ENCODE results near the gene XPR1. TPM values are rescaled to one million over a fixed set of nuclear protein-coding genes. Genes with fewer than 3 reads are reported as not detected.

Gene XPR1
- total RNA-seq, 1 experiment from 2014 or later = 39.7 TPM

DNA sequence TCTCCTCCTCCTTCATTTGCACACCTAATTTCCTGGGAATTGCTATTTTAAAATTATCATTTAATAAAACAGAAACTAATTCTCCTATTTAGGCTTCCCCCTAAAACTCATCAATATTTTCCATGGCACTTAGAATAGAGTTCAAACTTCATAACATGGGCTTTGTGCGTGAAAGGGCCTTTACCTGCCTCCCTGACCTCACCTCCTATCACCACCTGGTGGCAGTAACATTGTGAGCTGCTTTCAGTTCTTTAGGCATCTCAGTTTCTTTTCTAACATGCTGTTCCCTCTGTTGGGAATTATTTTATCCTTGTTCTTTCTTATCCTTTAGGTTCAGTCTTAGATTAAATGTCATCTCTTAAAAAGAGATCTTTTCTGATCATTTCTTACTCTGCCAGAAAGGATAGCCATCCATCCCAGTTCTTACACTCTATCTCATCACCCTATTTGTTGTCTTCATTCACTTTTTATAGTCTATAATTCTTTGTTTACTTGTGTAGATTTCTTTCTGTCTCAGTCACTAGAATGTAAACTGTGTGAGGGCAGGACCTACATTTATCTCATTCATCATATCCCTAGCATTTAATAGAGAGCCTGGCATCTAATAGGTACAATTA is 147.1 kb downstream of the XPR1 start:
- ChIA-PET POLR2A (interaction anchor here (0.7 to 1.5 kb wide), 4 partner anchors 83 to 266 kb away, joined by 3 to 5 read pairs (median 3); no protein-coding TSS in a partner anchor), CTCF (interaction anchor here (0.5 to 3.4 kb wide), 11 partner anchors 9 to 333 kb away, joined by 3 to 19 read pairs (median 4); no protein-coding TSS in a partner anchor)
- Mint-ChIP-seq H3K4me1 (ENCODE audit: insufficient read depth, unreplicated experiment) (peaks cover 9% of the 10 kb centered on the region), H3K27ac (ENCODE audit: low read depth, unreplicated experiment) (no peak overlapping the region), H3K4me3 (ENCODE audit: unreplicated experiment) (no peak overlapping the region), H3K27me3 (ENCODE audit: insufficient read depth, unreplicated experiment) (no peaks in the 10 kb centered on the region), H3K36me3 (ENCODE audit: insufficient read depth, unreplicated experiment) (no peaks in the 10 kb centered on the region), H3K9me3 (ENCODE audit: unreplicated experiment) (no peaks in the 10 kb centered on the region)
- no TSS peak for BruUV-seq (replicated peaks)
- intact Hi-C loops (cut with micrococcal nuclease) = loop anchor here (2.0 to 5.0 kb wide), 5 partner anchors 83 to 388 kb away; no protein-coding TSS in a partner anchor
- TF ChIP-seq, protein P1, sequence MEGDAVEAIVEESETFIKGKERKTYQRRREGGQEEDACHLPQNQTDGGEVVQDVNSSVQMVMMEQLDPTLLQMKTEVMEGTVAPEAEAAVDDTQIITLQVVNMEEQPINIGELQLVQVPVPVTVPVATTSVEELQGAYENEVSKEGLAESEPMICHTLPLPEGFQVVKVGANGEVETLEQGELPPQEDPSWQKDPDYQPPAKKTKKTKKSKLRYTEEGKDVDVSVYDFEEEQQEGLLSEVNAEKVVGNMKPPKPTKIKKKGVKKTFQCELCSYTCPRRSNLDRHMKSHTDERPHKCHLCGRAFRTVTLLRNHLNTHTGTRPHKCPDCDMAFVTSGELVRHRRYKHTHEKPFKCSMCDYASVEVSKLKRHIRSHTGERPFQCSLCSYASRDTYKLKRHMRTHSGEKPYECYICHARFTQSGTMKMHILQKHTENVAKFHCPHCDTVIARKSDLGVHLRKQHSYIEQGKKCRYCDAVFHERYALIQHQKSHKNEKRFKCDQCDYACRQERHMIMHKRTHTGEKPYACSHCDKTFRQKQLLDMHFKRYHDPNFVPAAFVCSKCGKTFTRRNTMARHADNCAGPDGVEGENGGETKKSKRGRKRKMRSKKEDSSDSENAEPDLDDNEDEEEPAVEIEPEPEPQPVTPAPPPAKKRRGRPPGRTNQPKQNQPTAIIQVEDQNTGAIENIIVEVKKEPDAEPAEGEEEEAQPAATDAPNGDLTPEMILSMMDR (IDR thresholded peaks at IDR 0.05; ENCODE audit: unreplicated experiment) = peak; percentile 57
- DNase-seq (ENCODE audit: unreplicated experiment) = peak; percentile 59

DNA sequence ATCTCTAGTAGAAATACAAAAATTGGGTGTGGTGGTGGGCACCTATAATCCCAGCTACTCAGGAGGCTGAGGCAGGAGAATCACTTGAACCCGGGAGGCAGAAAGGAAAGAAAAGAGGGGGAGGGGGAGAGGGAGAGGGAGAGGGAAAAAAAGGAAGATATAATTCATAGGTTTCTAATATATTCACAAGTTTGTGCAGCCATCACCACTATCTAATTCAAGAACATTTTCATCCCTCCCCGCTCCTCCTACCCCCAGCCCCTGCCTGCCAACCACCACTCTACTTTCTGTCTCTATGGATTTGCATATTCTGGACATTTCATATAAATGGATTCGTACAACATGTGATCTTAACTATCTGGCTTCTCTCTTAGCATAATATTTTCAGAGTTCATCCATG is 147.8 kb downstream of the XPR1 start:
- POLR2A ChIA-PET = interaction anchor here (0.5 kb wide), 1 partner anchor 249 kb away, joined by 3 read pairs; no protein-coding TSS in a partner anchor
- Mint-ChIP-seq H3K27ac (ENCODE audit: low read depth, unreplicated experiment) (no peak overlapping the region), H3K27me3 (ENCODE audit: insufficient read depth, unreplicated experiment) (no peaks in the 10 kb centered on the region), H3K4me1 (ENCODE audit: insufficient read depth, unreplicated experiment) (peaks cover 6% of the 10 kb centered on the region), H3K4me3 (ENCODE audit: unreplicated experiment) (no peak overlapping the region), H3K9me3 (ENCODE audit: unreplicated experiment) (no peaks in the 10 kb centered on the region), H3K36me3 (ENCODE audit: insufficient read depth, unreplicated experiment) (no peaks in the 10 kb centered on the region)
- no peak for DNase-seq (ENCODE audit: unreplicated experiment)
- BruUV-seq (replicated peaks) = no TSS peak
- TF ChIP-seq, protein P1 (IDR thresholded peaks at IDR 0.05; ENCODE audit: unreplicated experiment) = no peak
- CTCF ChIA-PET = interaction anchor here (1.4 to 3.4 kb wide), 2 partner anchors 38 to 83 kb away, joined by 6 to 19 read pairs; no protein-coding TSS in a partner anchor
- intact Hi-C loops (cut with micrococcal nuclease) = loop anchor here (2.0 to 5.0 kb wide), 5 partner anchors 83 to 388 kb away; no protein-coding TSS in a partner anchor

DNA sequence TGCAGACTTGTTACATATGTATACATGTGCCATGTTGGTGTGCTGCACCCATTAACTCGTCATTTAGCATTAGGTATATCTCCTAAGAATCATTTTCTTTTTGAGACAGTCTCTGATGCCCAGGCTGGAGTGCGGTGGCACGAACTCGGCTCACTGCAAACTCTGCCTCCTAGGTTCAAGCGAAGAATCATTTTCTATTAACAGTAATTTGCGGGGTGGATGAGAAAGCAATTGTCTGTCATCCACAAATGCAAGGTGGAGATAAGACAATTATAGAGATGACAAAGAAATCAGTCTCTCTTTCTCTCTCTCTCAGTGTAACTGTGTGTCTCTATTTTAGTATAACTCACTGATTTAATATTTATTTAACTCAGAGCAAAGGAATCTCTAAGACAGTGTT is 149.9 kb downstream of the XPR1 start:
- Mint-ChIP-seq H3K9me3 (ENCODE audit: unreplicated experiment) (no peaks in the 10 kb centered on the region), H3K4me1 (ENCODE audit: insufficient read depth, unreplicated experiment) (peaks cover 17% of the 10 kb centered on the region), H3K4me3 (ENCODE audit: unreplicated experiment) (no peak overlapping the region), H3K36me3 (ENCODE audit: insufficient read depth, unreplicated experiment) (no peaks in the 10 kb centered on the region), H3K27me3 (ENCODE audit: insufficient read depth, unreplicated experiment) (no peaks in the 10 kb centered on the region), H3K27ac (ENCODE audit: low read depth, unreplicated experiment) (no peak overlapping the region)
- CTCF ChIA-PET = no interaction called here
- intact Hi-C loops (cut with micrococcal nuclease) = no loop called here
- POLR2A ChIA-PET = interaction anchor here (1.0 kb wide), 1 partner anchor 260 kb away, joined by 4 read pairs; no protein-coding TSS in a partner anchor
- no TSS peak for BruUV-seq (replicated peaks)
- DNase-seq (ENCODE audit: unreplicated experiment) = no peak
- TF ChIP-seq, protein P1 (IDR thresholded peaks at IDR 0.05; ENCODE audit: unreplicated experiment) = no peak

DNA sequence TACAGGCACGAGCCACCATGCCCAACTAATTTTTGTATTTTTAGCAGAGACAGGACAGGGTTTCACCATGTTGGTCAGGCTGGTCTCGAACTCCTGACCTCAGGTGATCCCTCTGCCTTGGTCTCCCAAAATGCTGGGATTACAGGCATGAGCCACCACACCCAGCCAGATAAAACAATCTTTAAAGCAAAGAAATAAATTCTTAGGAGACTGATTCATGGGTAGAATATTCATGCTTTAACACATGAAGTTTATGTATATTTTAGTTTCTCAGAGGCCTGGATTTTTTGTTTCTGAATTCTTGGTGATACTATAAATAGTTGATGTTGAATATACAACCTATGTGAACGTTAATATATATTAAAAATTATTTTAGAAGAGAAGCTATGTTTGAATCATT is 153.5 kb downstream of the XPR1 start:
- Mint-ChIP-seq H3K27ac (ENCODE audit: low read depth, unreplicated experiment) (no peak overlapping the region), H3K4me3 (ENCODE audit: unreplicated experiment) (no peak overlapping the region), H3K27me3 (ENCODE audit: insufficient read depth, unreplicated experiment) (no peaks in the 10 kb centered on the region), H3K4me1 (ENCODE audit: insufficient read depth, unreplicated experiment) (peaks cover 30% of the 10 kb centered on the region), H3K9me3 (ENCODE audit: unreplicated experiment) (no peaks in the 10 kb centered on the region), H3K36me3 (ENCODE audit: insufficient read depth, unreplicated experiment) (no peaks in the 10 kb centered on the region)
- intact Hi-C loops (cut with micrococcal nuclease) = no loop called here
- TF ChIP-seq, protein P1 (IDR thresholded peaks at IDR 0.05; ENCODE audit: unreplicated experiment) = no peak
- POLR2A ChIA-PET = interaction anchor here (0.6 to 2.3 kb wide), 7 partner anchors 11 to 370 kb away, joined by 3 to 13 read pairs (median 3); no protein-coding TSS in a partner anchor
- CTCF ChIA-PET = interaction anchor here (1.0 to 3.0 kb wide), 4 partner anchors 11 to 150 kb away, joined by 3 to 16 read pairs (median 4); no protein-coding TSS in a partner anchor
- no TSS peak for BruUV-seq (replicated peaks)
- DNase-seq (ENCODE audit: unreplicated experiment) = no peak
